ENCODE data around the gene CST3. TPM values are rescaled to one million over a fixed set of nuclear protein-coding genes. Genes with fewer than 3 reads are reported as not detected.

The CST3 gene
- total and polyA plus RNA-seq, 2 experiments from 2014 or later = 478 to 784 TPM

DNA sequence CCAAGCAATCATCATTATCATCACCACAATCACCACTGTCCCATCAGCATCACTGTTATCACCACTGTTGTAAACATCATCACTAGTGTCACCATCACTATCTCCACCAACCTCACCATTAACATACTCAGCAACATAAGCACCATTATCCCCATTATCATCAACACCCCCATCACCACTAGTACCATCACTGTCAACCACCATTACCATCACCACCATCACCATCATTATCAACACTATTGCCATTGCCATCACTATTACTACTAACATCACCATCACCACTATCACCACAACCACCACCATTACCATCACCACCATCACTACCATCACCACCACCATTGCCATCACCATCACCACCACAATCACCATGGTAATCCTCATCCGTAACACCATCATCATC lies 31.6 kb upstream of the CST3 start:
- WGBS, 2 experiments (ENCODE audit: low coverage in 1 of 2, low lambda C conversion rate in 2 of 2, missing lambda C conversion rate in 2 of 2) = 91 to 96% methylated on average over 1 of the region's 1 CpG
- no peaks in the 10 kb centered on the region for H4K20me1 ChIP-seq (ENCODE audit: insufficient read depth)
- DNase-seq = no peak
- no peaks in the 10 kb centered on the region for H3K4me1 ChIP-seq (ENCODE audit: insufficient read depth)
- H3K27me3 ChIP-seq (replicated peaks; ENCODE audit: insufficient read depth) = 0 out of 2 replicates have a peak, but pooled peaks cover 3% of the 10 kb centered on the region
- H3K4me3 ChIP-seq = no peak overlapping the region
- H3K36me3 ChIP-seq (ENCODE audit: low read depth) = no peaks in the 10 kb centered on the region
- H3K9me2 ChIP-seq (ENCODE audit: insufficient read depth) = no peaks in the 10 kb centered on the region
- no peak overlapping the region for H3K4me2 ChIP-seq (ENCODE audit: unreplicated experiment)
- H3K9ac ChIP-seq = no peak overlapping the region
- H3K9me3 ChIP-seq (ENCODE audit: low read depth) = no peaks in the 10 kb centered on the region
- no peak overlapping the region for H3K27ac ChIP-seq
- TF ChIP-seq EZH2 (IDR thresholded peaks at IDR 0.05; ENCODE audit: insufficient read depth, poor library complexity, severe bottlenecking) = no peak
- no peaks in the 10 kb centered on the region for H3F3A ChIP-seq (ENCODE audit: insufficient read depth)
- H2AFZ ChIP-seq = no peak overlapping the region
- no peaks in the 10 kb centered on the region for H3K79me2 ChIP-seq (ENCODE audit: insufficient read depth)
- in situ Hi-C loops (cut with MboI) = no loop called here

DNA sequence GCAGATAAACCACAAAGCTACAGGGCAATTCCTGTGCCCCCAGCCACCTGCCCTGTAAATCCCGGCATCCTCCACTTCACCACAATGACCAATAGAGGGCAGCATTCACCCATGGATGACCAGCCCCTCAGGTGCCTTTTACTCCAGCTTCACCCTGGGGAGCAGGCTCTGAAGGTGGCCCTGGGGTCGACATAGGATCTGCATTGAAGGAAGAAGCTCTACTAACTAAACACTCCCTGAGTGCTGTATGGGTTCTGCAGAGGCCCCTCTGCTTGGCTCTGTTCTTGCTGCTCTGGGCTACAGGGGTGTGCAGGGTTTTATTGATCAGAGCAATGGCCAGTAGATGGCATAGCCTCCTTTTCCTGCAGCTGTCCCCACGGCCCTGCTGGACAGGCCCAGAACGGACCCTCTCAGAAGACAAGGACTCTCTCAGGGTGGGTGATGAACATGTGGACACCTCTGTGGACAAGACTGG lies 30.8 kb upstream of the CST3 start:
- no peak for TF ChIP-seq EZH2phosphoT487 (IDR thresholded peaks at IDR 0.05; ENCODE audit: insufficient read depth, low read depth)
- TF ChIP-seq EZH2 (IDR thresholded peaks at IDR 0.05; ENCODE audit: insufficient read depth, poor library complexity, severe bottlenecking) = no peak
- Histone ChIP-seq H3K27me3 (replicated peaks; ENCODE audit: insufficient read depth) (no peaks in the 10 kb centered on the region), H3K4me2 (ENCODE audit: unreplicated experiment) (no peak overlapping the region), H3F3A (ENCODE audit: insufficient read depth) (no peaks in the 10 kb centered on the region), H3K79me2 (ENCODE audit: insufficient read depth) (no peaks in the 10 kb centered on the region), H3K4me1 (ENCODE audit: insufficient read depth) (no peaks in the 10 kb centered on the region), H4K20me1 (ENCODE audit: insufficient read depth) (no peaks in the 10 kb centered on the region), H3K27ac (no peak overlapping the region), H2AFZ (no peak overlapping the region), H3K9ac (no peak overlapping the region), H3K36me3 (ENCODE audit: low read depth) (no peaks in the 10 kb centered on the region), H3K9me3 (ENCODE audit: low read depth) (no peaks in the 10 kb centered on the region), H3K4me3 (no peak overlapping the region), H3K9me2 (ENCODE audit: insufficient read depth) (no peaks in the 10 kb centered on the region)
- peak; percentile 62 for DNase-seq
- in situ Hi-C loops (cut with MboI) = no loop called here
- WGBS, 2 experiments (ENCODE audit: low coverage in 1 of 2, low lambda C conversion rate in 2 of 2, missing lambda C conversion rate in 2 of 2) = 4 to 6% methylated on average over 4 of the region's 4 CpGs

DNA sequence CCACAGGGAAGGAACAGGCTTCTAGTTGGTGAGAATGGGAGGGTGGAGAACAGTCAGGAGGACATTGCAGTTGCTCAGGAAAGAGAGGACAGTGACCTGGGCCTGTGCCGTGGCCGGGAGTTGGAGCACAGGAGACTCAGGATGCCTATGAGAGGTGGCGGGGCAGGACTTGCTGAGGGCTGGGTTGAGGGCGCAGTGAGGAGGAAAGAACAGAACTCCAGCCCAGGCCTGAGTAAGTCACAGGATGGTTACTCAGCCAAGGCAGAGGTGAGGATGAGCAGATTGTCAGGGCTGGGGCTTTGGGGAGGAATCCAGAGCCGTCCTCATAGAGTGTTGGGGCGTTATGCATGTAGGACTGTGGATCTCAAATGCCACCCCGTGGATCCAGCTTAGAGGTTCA lies 29.9 kb upstream of the CST3 start:
- WGBS, 2 experiments (ENCODE audit: low coverage in 1 of 2, low lambda C conversion rate in 2 of 2, missing lambda C conversion rate in 2 of 2) = 56 to 59% methylated on average over 7 of the region's 7 CpGs
- TF ChIP-seq EZH2 (IDR thresholded peaks at IDR 0.05; ENCODE audit: insufficient read depth, poor library complexity, severe bottlenecking) (no peak), EZH2phosphoT487 (IDR thresholded peaks at IDR 0.05; ENCODE audit: insufficient read depth, low read depth) (no peak)
- in situ Hi-C loops (cut with MboI) = no loop called here
- DNase-seq = no peak
- H3K4me2 ChIP-seq (ENCODE audit: unreplicated experiment) = no peak overlapping the region
- no peak overlapping the region for H3K4me3 ChIP-seq
- no peaks in the 10 kb centered on the region for H3K9me3 ChIP-seq (ENCODE audit: low read depth)
- no peaks in the 10 kb centered on the region for H3K79me2 ChIP-seq (ENCODE audit: insufficient read depth)
- H3K9me2 ChIP-seq (ENCODE audit: insufficient read depth) = no peaks in the 10 kb centered on the region
- H2AFZ ChIP-seq = no peak overlapping the region
- no peak overlapping the region for H3K27ac ChIP-seq
- no peaks in the 10 kb centered on the region for H3F3A ChIP-seq (ENCODE audit: insufficient read depth)
- H3K27me3 ChIP-seq (replicated peaks; ENCODE audit: insufficient read depth) = no peaks in the 10 kb centered on the region
- H3K36me3 ChIP-seq (ENCODE audit: low read depth) = no peaks in the 10 kb centered on the region
- no peaks in the 10 kb centered on the region for H4K20me1 ChIP-seq (ENCODE audit: insufficient read depth)
- no peak overlapping the region for H3K9ac ChIP-seq
- no peaks in the 10 kb centered on the region for H3K4me1 ChIP-seq (ENCODE audit: insufficient read depth)

DNA sequence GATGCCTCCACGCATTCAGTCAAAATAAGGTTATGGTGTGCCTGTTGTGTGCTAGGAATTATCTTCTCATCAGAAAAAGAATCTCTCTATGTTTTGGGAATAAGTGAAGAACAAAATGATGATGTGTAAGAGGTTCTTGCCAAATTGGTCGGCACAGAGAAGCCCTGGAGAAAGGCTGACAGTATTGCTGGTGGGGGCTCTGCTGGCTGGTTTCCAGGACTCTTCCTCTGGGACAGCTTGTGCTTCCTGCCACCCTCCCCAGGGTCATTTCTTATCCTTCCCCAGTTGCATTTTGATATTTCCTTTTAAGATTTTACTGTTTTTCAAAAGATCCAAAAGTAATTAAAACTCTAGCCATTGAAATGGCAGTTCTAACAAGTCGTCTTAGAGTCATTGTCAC lies 28.9 kb upstream of the CST3 start:
- Histone ChIP-seq H3K4me3 (no peak overlapping the region), H3K9ac (no peak overlapping the region), H3K4me2 (ENCODE audit: unreplicated experiment) (no peak overlapping the region), H3K27ac (no peak overlapping the region), H3K27me3 (replicated peaks; ENCODE audit: insufficient read depth) (no peaks in the 10 kb centered on the region), H2AFZ (no peak overlapping the region), H3K4me1 (ENCODE audit: insufficient read depth) (no peaks in the 10 kb centered on the region), H3K36me3 (ENCODE audit: low read depth) (no peaks in the 10 kb centered on the region), H3K79me2 (ENCODE audit: insufficient read depth) (no peaks in the 10 kb centered on the region), H4K20me1 (ENCODE audit: insufficient read depth) (no peaks in the 10 kb centered on the region), H3F3A (ENCODE audit: insufficient read depth) (no peaks in the 10 kb centered on the region), H3K9me2 (ENCODE audit: insufficient read depth) (no peaks in the 10 kb centered on the region), H3K9me3 (ENCODE audit: low read depth) (no peaks in the 10 kb centered on the region)
- WGBS, 2 experiments (ENCODE audit: low coverage in 1 of 2, low lambda C conversion rate in 2 of 2, missing lambda C conversion rate in 2 of 2) = 48 to 51% methylated on average over 3 of the region's 3 CpGs
- no peak for DNase-seq
- in situ Hi-C loops (cut with MboI) = no loop called here
- TF ChIP-seq EZH2 (IDR thresholded peaks at IDR 0.05; ENCODE audit: insufficient read depth, poor library complexity, severe bottlenecking) (no peak), EZH2phosphoT487 (IDR thresholded peaks at IDR 0.05; ENCODE audit: insufficient read depth, low read depth) (no peak)

DNA sequence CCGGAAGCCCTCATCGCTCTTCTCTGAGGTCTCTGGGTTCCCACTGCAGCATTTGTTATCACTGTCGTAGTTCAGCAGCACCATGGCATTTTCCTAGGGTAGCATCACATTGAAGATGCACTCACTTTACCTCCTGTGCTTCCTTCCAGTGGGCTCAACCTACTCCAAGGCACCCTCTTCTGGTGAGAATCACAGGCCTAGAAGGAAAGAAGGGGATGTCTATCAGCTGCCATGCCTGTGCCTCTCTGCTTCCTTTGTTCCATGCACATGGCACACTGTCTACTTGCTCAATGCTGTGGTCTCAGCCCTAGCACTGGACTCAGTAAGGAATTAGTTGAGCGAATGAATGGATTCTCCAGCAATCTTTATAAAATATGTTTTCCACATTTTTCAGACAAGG lies 28.4 kb upstream of the CST3 start:
- Histone ChIP-seq H3K9ac (no peak overlapping the region), H3K27me3 (replicated peaks; ENCODE audit: insufficient read depth) (no peaks in the 10 kb centered on the region), H3F3A (ENCODE audit: insufficient read depth) (no peaks in the 10 kb centered on the region), H4K20me1 (ENCODE audit: insufficient read depth) (no peaks in the 10 kb centered on the region), H3K36me3 (ENCODE audit: low read depth) (no peaks in the 10 kb centered on the region), H3K9me3 (ENCODE audit: low read depth) (no peaks in the 10 kb centered on the region), H3K4me1 (ENCODE audit: insufficient read depth) (no peaks in the 10 kb centered on the region), H3K4me3 (no peak overlapping the region), H3K9me2 (ENCODE audit: insufficient read depth) (no peaks in the 10 kb centered on the region), H3K27ac (no peak overlapping the region), H3K4me2 (ENCODE audit: unreplicated experiment) (no peak overlapping the region), H3K79me2 (ENCODE audit: insufficient read depth) (no peaks in the 10 kb centered on the region), H2AFZ (no peak overlapping the region)
- TF ChIP-seq EZH2phosphoT487 (IDR thresholded peaks at IDR 0.05; ENCODE audit: insufficient read depth, low read depth) = no peak
- TF ChIP-seq EZH2 (IDR thresholded peaks at IDR 0.05; ENCODE audit: insufficient read depth, poor library complexity, severe bottlenecking) = no peak
- no peak for DNase-seq
- WGBS, 2 experiments (ENCODE audit: low coverage in 1 of 2, low lambda C conversion rate in 2 of 2, missing lambda C conversion rate in 2 of 2) = 84% methylated on average over 3 to 4 of the region's 4 CpGs
- in situ Hi-C loops (cut with MboI) = no loop called here

Data from GM23248 (cell line).